ENCODE results near the gene MT1X. TPM values are rescaled to one million over a fixed set of nuclear protein-coding genes. Genes with fewer than 3 reads are reported as not detected.
A peak's percentile ranks its signal among the peaks of the same experiment; 100 is the strongest.

MT1X gene
- polyA plus RNA-seq, 2 of the 4 experiments (the other 2 are of a cell fraction): 44.0 to 131 TPM

- TF ChIP-seq EP300 (IDR thresholded peaks at IDR 0.05): no peak
- TF ChIP-seq, protein P1, sequence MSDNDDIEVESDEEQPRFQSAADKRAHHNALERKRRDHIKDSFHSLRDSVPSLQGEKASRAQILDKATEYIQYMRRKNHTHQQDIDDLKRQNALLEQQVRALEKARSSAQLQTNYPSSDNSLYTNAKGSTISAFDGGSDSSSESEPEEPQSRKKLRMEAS (IDR thresholded peaks at IDR 0.05): peak; percentile 48; the same call in 1 of the 2 replicates
- no peak for TF ChIP-seq EHF (CRISPR knock-in tag; IDR thresholded peaks at IDR 0.05)
- TF ChIP-seq MAFK (IDR thresholded peaks at IDR 0.05; ENCODE audit: partially characterized antibody): no peak
- TF ChIP-seq RFX5 (IDR thresholded peaks at IDR 0.05): no peak
- TF ChIP-seq, protein P2, sequence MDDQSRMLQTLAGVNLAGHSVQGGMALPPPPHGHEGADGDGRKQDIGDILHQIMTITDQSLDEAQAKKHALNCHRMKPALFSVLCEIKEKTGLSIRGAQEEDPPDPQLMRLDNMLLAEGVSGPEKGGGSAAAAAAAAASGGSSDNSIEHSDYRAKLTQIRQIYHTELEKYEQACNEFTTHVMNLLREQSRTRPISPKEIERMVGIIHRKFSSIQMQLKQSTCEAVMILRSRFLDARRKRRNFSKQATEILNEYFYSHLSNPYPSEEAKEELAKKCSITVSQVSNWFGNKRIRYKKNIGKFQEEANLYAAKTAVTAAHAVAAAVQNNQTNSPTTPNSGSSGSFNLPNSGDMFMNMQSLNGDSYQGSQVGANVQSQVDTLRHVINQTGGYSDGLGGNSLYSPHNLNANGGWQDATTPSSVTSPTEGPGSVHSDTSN (IDR thresholded peaks at IDR 0.05): no peak
- TF ChIP-seq POLR2A (IDR thresholded peaks at IDR 0.05; ENCODE audit: low read length): peak; percentile 45
- TF ChIP-seq ZNF302 (CRISPR knock-in tag; IDR thresholded peaks at IDR 0.05): no peak
- no peak for TF ChIP-seq HOXB5 (CRISPR knock-in tag; IDR thresholded peaks at IDR 0.05)
- no peak for TF ChIP-seq ZC3H11A (IDR thresholded peaks at IDR 0.05)
- TF ChIP-seq CBX8 (IDR thresholded peaks at IDR 0.05): no peak
- TF ChIP-seq HDAC2 (IDR thresholded peaks at IDR 0.05): no peak
- no peak for TF ChIP-seq BCL3 (IDR thresholded peaks at IDR 0.05)
- TF ChIP-seq, protein P3, sequence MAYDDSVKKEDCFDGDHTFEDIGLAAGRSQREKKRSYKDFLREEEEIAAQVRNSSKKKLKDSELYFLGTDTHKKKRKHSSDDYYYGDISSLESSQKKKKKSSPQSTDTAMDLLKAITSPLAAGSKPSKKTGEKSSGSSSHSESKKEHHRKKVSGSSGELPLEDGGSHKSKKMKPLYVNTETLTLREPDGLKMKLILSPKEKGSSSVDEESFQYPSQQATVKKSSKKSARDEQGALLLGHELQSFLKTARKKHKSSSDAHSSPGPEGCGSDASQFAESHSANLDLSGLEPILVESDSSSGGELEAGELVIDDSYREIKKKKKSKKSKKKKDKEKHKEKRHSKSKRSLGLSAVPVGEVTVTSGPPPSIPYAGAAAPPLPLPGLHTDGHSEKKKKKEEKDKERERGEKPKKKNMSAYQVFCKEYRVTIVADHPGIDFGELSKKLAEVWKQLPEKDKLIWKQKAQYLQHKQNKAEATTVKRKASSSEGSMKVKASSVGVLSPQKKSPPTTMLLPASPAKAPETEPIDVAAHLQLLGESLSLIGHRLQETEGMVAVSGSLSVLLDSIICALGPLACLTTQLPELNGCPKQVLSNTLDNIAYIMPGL (CRISPR knock-in tag; IDR thresholded peaks at IDR 0.05; ENCODE audit: borderline replicate concordance): no peak
- TF ChIP-seq GATA3 (IDR thresholded peaks at IDR 0.05; ENCODE audit: borderline replicate concordance): no peak
- peak within 1 kb of the TSS; percentile 71 for H3K4me2 ChIP-seq
- ChIA-PET CTCF (interaction anchor here (1.2 to 25.6 kb wide), 3 partner anchors 13 to 64 kb away, joined by 3 to 340 read pairs (median 36); partner anchors contain the start of genes MT1E and MT2A), POLR2A (interaction anchor here (0.9 kb wide), 1 partner anchor 45 kb away, joined by 3 read pairs; no protein-coding TSS in a partner anchor)
- FAIRE-seq (no peak), DNase-seq (ENCODE audit: low read depth in 1 of 2, low spot score in 1 of 2) (peak; percentile 23 to 40), ATAC-seq (peak; percentile 68 to 77; a peak in 5 of 6 replicates)
- H3K27ac ChIP-seq: peak within 1 kb of the TSS; percentile 51 to 83; a peak in 5 of 6 replicates
- peak within 1 kb of the TSS; percentile 43 for H3K4me3 ChIP-seq
- H3K4me1 ChIP-seq: 0 out of 3 replicates have a peak, but pooled peaks cover 3% of the 10 kb centered on the region
- no peaks in the 10 kb centered on the region for H3K9me3 ChIP-seq
- 48% methylated on average over 60 of the region's 68 CpGs for WGBS (ENCODE audit: missing lambda C conversion rate)
Observed at GRCh38 chr16:56637814-56638750, 44.2 kb upstream of the MT1X start, which contains the start of gene MT1A. Gene MT1A, plus strand, starts transcription at chr16:56638666. Its CDS starts 73 bp downstream, at chr16:56638739.

GRCh38 chr16:56639045-56639444 is 43.2 kb upstream of the MT1X start:
- peak overlapping the region; percentile 71 for H3K4me2 ChIP-seq
- H3K4me3 ChIP-seq: peak overlapping the region; percentile 43; the same call in 1 of the 3 replicates
- peak overlapping the region; percentile 46 to 83; a peak in 3 of 6 replicates for H3K27ac ChIP-seq
- ChIA-PET CTCF (interaction anchor here (1.2 to 25.6 kb wide), 7 partner anchors 8 to 125 kb away, joined by 3 to 340 read pairs (median 5); partner anchors contain the start of genes MT1E and MT2A), POLR2A (interaction anchor here (1.4 kb wide), 1 partner anchor 31 kb away, joined by 4 read pairs; the partner anchor contains the start of gene MT2A)
- H3K9me3 ChIP-seq: no peaks in the 10 kb centered on the region
- TF ChIP-seq, protein P3 (CRISPR knock-in tag; IDR thresholded peaks at IDR 0.05; ENCODE audit: borderline replicate concordance): no peak
- TF ChIP-seq MAFK (IDR thresholded peaks at IDR 0.05; ENCODE audit: partially characterized antibody): no peak
- no peak for TF ChIP-seq FOSL2 (IDR thresholded peaks at IDR 0.05)
- no peak for TF ChIP-seq FOSL2 (CRISPR knock-in tag; IDR thresholded peaks at IDR 0.05)
- no peak for TF ChIP-seq FOSB (CRISPR knock-in tag; IDR thresholded peaks at IDR 0.05)
- no peak for TF ChIP-seq TFCP2L1 (CRISPR knock-in tag; IDR thresholded peaks at IDR 0.05)
- no peak for TF ChIP-seq HDAC2 (IDR thresholded peaks at IDR 0.05)
- no peak for TF ChIP-seq RAD21 (conservative IDR thresholded peaks at IDR 0.05 in 1 of 2, IDR thresholded peaks at IDR 0.05 in 1 of 2)
- TF ChIP-seq POLR2AphosphoS2 (conservative IDR thresholded peaks at IDR 0.05; ENCODE audit: low read length): no peak
- TF ChIP-seq HEYL (CRISPR knock-in tag; IDR thresholded peaks at IDR 0.05): no peak
- TF ChIP-seq, protein P2 (IDR thresholded peaks at IDR 0.05): no peak
- no peak for TF ChIP-seq ZFP36 (IDR thresholded peaks at IDR 0.05; ENCODE audit: borderline replicate concordance, partially characterized antibody)
- TF ChIP-seq JUN (IDR thresholded peaks at IDR 0.05): no peak
- TF ChIP-seq SREBF2 (IDR thresholded peaks at IDR 0.05): no peak
- TF ChIP-seq, protein P1 (IDR thresholded peaks at IDR 0.05): no peak
- TF ChIP-seq HOXB13 (CRISPR knock-in tag; IDR thresholded peaks at IDR 0.05; ENCODE audit: low read depth): no peak
- TF ChIP-seq, protein P4, sequence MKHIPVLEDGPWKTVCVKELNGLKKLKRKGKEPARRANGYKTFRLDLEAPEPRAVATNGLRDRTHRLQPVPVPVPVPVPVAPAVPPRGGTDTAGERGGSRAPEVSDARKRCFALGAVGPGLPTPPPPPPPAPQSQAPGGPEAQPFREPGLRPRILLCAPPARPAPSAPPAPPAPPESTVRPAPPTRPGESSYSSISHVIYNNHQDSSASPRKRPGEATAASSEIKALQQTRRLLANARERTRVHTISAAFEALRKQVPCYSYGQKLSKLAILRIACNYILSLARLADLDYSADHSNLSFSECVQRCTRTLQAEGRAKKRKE (CRISPR knock-in tag; IDR thresholded peaks at IDR 0.05; ENCODE audit: low read depth): no peak
- DNase-seq (ENCODE audit: low read depth in 1 of 2, low spot score in 1 of 2) (no peak), ATAC-seq (no peak), FAIRE-seq (no peak)
- peaks cover 8% of the 10 kb centered on the region; the same call in 2 of the 3 replicates for H3K4me1 ChIP-seq
- 15% methylated on average over 1 of the region's 1 CpG for WGBS (ENCODE audit: missing lambda C conversion rate)
